HUES64 (cell line): ENCODE data around the gene TMEM41B.
"Not testable (repeated sequence)": the region's sequence is repeated elsewhere in the genome, so short reads cannot be mapped to it uniquely, and the experiment has no call there.

Experiments
- H3K27ac ChIP-seq: 2 replicates; pipeline ENCODE4 v1.7.0; 2013; ENCODE audit warnings: low read depth, low read length, inconsistent platforms
- H3K27me3 ChIP-seq: 2 replicates; pipeline ENCODE4 v1.6.1; 2013; ENCODE audit warnings: mild to moderate bottlenecking, low read length; ENCODE audit not compliant: insufficient read depth
- H3K36me3 ChIP-seq: 2 replicates; pipeline ENCODE4 v1.6.1; 2013; ENCODE audit warnings: mild to moderate bottlenecking, low read length; ENCODE audit not compliant: insufficient read depth
- H3K4me1 ChIP-seq: 2 replicates; pipeline ENCODE4 v1.6.1; 2013; ENCODE audit warnings: mild to moderate bottlenecking, low read length, moderate library complexity; ENCODE audit not compliant: insufficient read depth
- H3K4me3 ChIP-seq: 2 replicates; pipeline ENCODE4 v1.5.1; 2013; ENCODE audit warnings: mild to moderate bottlenecking, low read length, moderate library complexity
- H3K9ac ChIP-seq: 2 replicates; pipeline ENCODE4 v1.6.1; 2013; ENCODE audit warnings: mild to moderate bottlenecking, low read depth, low read length
- H3K9me3 ChIP-seq: 2 replicates; pipeline ENCODE4 v1.6.1; 2013; ENCODE audit warnings: low read depth, low read length; ENCODE audit not compliant: insufficient read depth
- WGBS: fragments of 150-250, 120-280 bp; methylation state at CpG from one replicate; pipeline ENCODE4 v1.1.7; 2013; ENCODE audit warnings: missing lambda C conversion rate; 5-methylcytosine and 5-hydroxymethylcytosine counted together

Gene TMEM41B

GRCh38 chr11:9330387-9331384, 16.3 kb upstream of the TMEM41B start:
- H3K4me3 ChIP-seq, result no peak overlapping the region
- no peak overlapping the region for H3K27ac ChIP-seq
- no peaks in the 10 kb centered on the region for H3K4me1 ChIP-seq
- H3K36me3 ChIP-seq, result no peaks in the 10 kb centered on the region
- no peaks in the 10 kb centered on the region; the same call in 1 of the 2 replicates for H3K9me3 ChIP-seq
- no peaks in the 10 kb centered on the region for H3K27me3 ChIP-seq
- no peak overlapping the region for H3K9ac ChIP-seq
- whole genome bisulfite sequencing, result 95% methylated on average over 10 of the region's 10 CpGs

- no peak overlapping the region for H3K9ac ChIP-seq
- no peaks in the 10 kb centered on the region for H3K36me3 ChIP-seq
- H3K27me3 ChIP-seq, result no peaks in the 10 kb centered on the region
- H3K4me3 ChIP-seq, result no peak overlapping the region
- peaks cover 26% of the 10 kb centered on the region for H3K4me1 ChIP-seq
- H3K27ac ChIP-seq, result no peak overlapping the region
- WGBS, result 95% methylated on average over 3 of the region's 3 CpGs
- H3K9me3 ChIP-seq, result no peaks in the 10 kb centered on the region
Measured at GRCh38 chr11:9320047-9320446, 5.7 kb upstream of the TMEM41B start.

GRCh38 chr11:9319377-9320001, 5.1 kb upstream of the TMEM41B start:
- not testable (repeated sequence) for H3K9me3 ChIP-seq, H3K36me3 ChIP-seq, H3K27me3 ChIP-seq
- peaks cover 28% of the 10 kb centered on the region for H3K4me1 ChIP-seq
- H3K27ac ChIP-seq, result peak overlapping the region; percentile 48; the same call in 1 of the 2 replicates
- peak overlapping the region; percentile 1; the same call in 1 of the 2 replicates for H3K9ac ChIP-seq
- 85% methylated on average over 4 of the region's 4 CpGs for WGBS
- H3K4me3 ChIP-seq, result peak overlapping the region; percentile 11; the same call in 1 of the 2 replicates

- H3K36me3 ChIP-seq, H3K4me3 ChIP-seq, H3K27me3 ChIP-seq, H3K9me3 ChIP-seq: not testable (repeated sequence)
- Histone ChIP-seq H3K4me1 (peaks cover 28% of the 10 kb centered on the region), H3K9ac (peak overlapping the region; percentile 44; the same call in 1 of the 2 replicates), H3K27ac (peak overlapping the region; percentile 77; the same call in 1 of the 2 replicates)
- 36% methylated on average over 15 of the region's 18 CpGs for WGBS
Measured at GRCh38 chr11:9318442-9319376, 4.3 kb upstream of the TMEM41B start.

- Histone ChIP-seq H3K4me1 (peaks cover 34% of the 10 kb centered on the region), H3K36me3 (0 out of 2 replicates have a peak, but pooled peaks cover under 1% of the 10 kb centered on the region), H3K9ac (no peak overlapping the region), H3K27ac (no peak overlapping the region), H3K27me3 (no peaks in the 10 kb centered on the region), H3K4me3 (no peak overlapping the region), H3K9me3 (no peaks in the 10 kb centered on the region)
- WGBS, result 97% methylated on average over 2 of the region's 2 CpGs
Measured at GRCh38 chr11:9316334-9316733, 1.9 kb upstream of the TMEM41B start.

GRCh38 chr11:9315078-9315688, 790 bp upstream of the TMEM41B start:
- Histone ChIP-seq H3K27me3 (no peaks in the 10 kb centered on the region), H3K9ac (peak overlapping the region; percentile 91), H3K27ac (peak overlapping the region; percentile 96), H3K36me3 (peaks cover 6% of the 10 kb centered on the region; the same call in 1 of the 2 replicates), H3K4me1 (peaks cover 34% of the 10 kb centered on the region), H3K4me3 (peak overlapping the region; percentile 67), H3K9me3 (no peaks in the 10 kb centered on the region)
- WGBS, result 69% methylated on average over 15 of the region's 16 CpGs

- Histone ChIP-seq H3K9ac (peak overlapping the region; percentile 90), H3K27me3 (no peaks in the 10 kb centered on the region), H3K36me3 (peaks cover 6% of the 10 kb centered on the region), H3K4me1 (peaks cover 25% of the 10 kb centered on the region), H3K4me3 (peak overlapping the region; percentile 91), H3K27ac (peak overlapping the region; percentile 98), H3K9me3 (no peaks in the 10 kb centered on the region)
- WGBS, result under 1% methylated on average over 27 of the region's 27 CpGs
Measured at GRCh38 chr11:9313648-9314290, 624 bp downstream of the TMEM41B start.

GRCh38 chr11:9310485-9311090, 3.8 kb downstream of the TMEM41B start:
- 92% methylated on average over 3 of the region's 3 CpGs for WGBS

GRCh38 chr11:9304178-9304577, 10.2 kb downstream of the TMEM41B start:
- H3K27me3 ChIP-seq, result no peaks in the 10 kb centered on the region
- no peak overlapping the region for H3K4me3 ChIP-seq
- H3K36me3 ChIP-seq, result peaks cover 16% of the 10 kb centered on the region; the same call in 1 of the 2 replicates
- no peaks in the 10 kb centered on the region for H3K4me1 ChIP-seq
- H3K9me3 ChIP-seq, result no peaks in the 10 kb centered on the region
- WGBS, result 98% methylated on average over 2 of the region's 3 CpGs
- no peak overlapping the region for H3K9ac ChIP-seq
- H3K27ac ChIP-seq, result no peak overlapping the region

More at GRCh38 chr11:9310485-9311090, 3.8 kb downstream of the TMEM41B start:
- Histone ChIP-seq H3K27me3 (no peaks in the 10 kb centered on the region), H3K27ac (no peak overlapping the region), H3K4me1 (peaks cover 14% of the 10 kb centered on the region), H3K36me3 (peaks cover 11% of the 10 kb centered on the region), H3K4me3 (no peak overlapping the region), H3K9me3 (no peaks in the 10 kb centered on the region), H3K9ac (no peak overlapping the region)
